ENCODE data around the gene OSBPL7. TPM values are rescaled to one million over a fixed set of nuclear protein-coding genes. Genes with fewer than 3 reads are reported as not detected.

OSBPL7 gene
- 9.0 and 13.2 TPM in 2 replicates for total RNA-seq

GRCh38 chr17:47821424-47822391 is at the start of gene OSBPL7:
Gene OSBPL7 (minus strand): TSS chr17:47821794. CDS start chr17:47820278, 1,516 bp downstream.
- DNase-seq (ENCODE audit: low read depth, low spot score), result peak; percentile 84

- no peak for DNase-seq (ENCODE audit: low read depth, low spot score)
Measured at GRCh38 chr17:47871048-47871447, 49.5 kb upstream of the OSBPL7 start.

GRCh38 chr17:47870056-47870455 is 48.5 kb upstream of the OSBPL7 start:
- DNase-seq (ENCODE audit: low read depth, low spot score), result no peak

- DNase-seq (ENCODE audit: low read depth, low spot score), result no peak
Measured at GRCh38 chr17:47869114-47869513, 47.5 kb upstream of the OSBPL7 start.

GRCh38 chr17:47867813-47868533 is 46.4 kb upstream of the OSBPL7 start:
- DNase-seq (ENCODE audit: low read depth, low spot score), result no peak

GRCh38 chr17:47866941-47867340 is 45.3 kb upstream of the OSBPL7 start:
- DNase-seq (ENCODE audit: low read depth, low spot score), result no peak

GRCh38 chr17:47864791-47865216 is 43.2 kb upstream of the OSBPL7 start:
- no peak for DNase-seq (ENCODE audit: low read depth, low spot score)

GRCh38 chr17:47862621-47863440 is 41.2 kb upstream of the OSBPL7 start:
- DNase-seq (ENCODE audit: low read depth, low spot score), result no peak

- DNase-seq (ENCODE audit: low read depth, low spot score), result no peak
Measured at GRCh38 chr17:47860386-47860785, 38.8 kb upstream of the OSBPL7 start.

- no peak for DNase-seq (ENCODE audit: low read depth, low spot score)
Measured at GRCh38 chr17:47857551-47858455, 36.2 kb upstream of the OSBPL7 start.

GRCh38 chr17:47856830-47857229 is 35.2 kb upstream of the OSBPL7 start:
- no peak for DNase-seq (ENCODE audit: low read depth, low spot score)

- no peak for DNase-seq (ENCODE audit: low read depth, low spot score)
Measured at GRCh38 chr17:47855737-47856136, 34.1 kb upstream of the OSBPL7 start.

- DNase-seq (ENCODE audit: low read depth, low spot score), result no peak
Measured at GRCh38 chr17:47853616-47854015, 32.0 kb upstream of the OSBPL7 start.

- DNase-seq (ENCODE audit: low read depth, low spot score), result no peak
Measured at GRCh38 chr17:47852113-47852949, 30.7 kb upstream of the OSBPL7 start.

GRCh38 chr17:47851764-47852112 is 30.1 kb upstream of the OSBPL7 start:
- DNase-seq (ENCODE audit: low read depth, low spot score), result no peak

- DNase-seq (ENCODE audit: low read depth, low spot score), result no peak
Measured at GRCh38 chr17:47850692-47851573, 29.3 kb upstream of the OSBPL7 start, which contains the start of gene SP6. Gene SP6 (minus strand): TSS chr17:47851163. CDS start chr17:47848429, 2,734 bp downstream.

GRCh38 chr17:47850373-47850691 is 28.7 kb upstream of the OSBPL7 start:
- DNase-seq (ENCODE audit: low read depth, low spot score), result no peak

GRCh38 chr17:47848198-47848513 is 26.6 kb upstream of the OSBPL7 start:
- no peak for DNase-seq (ENCODE audit: low read depth, low spot score)

Measured in pulmonary artery endothelial cell (primary cell).